Central memory CD4-positive, alpha-beta T cell (primary cell): Measurements from ENCODE around the gene CHRNA10.

Source experiments
- DNase-seq: peaks from one replicate; pipeline ENCODE4 v3.0.0; 2022
- total RNA-seq, 3 experiments: gene quantifications; one replicate each; lab custom pipeline; 2026; lab: John Stamatoyannopoulos, UW

The CHRNA10 gene
- total RNA-seq: 0.77 to 2.7 (median 2.3) reads per million in 3 experiments

GRCh38 chr11:3671334-3672254 is at the start of gene CHRNA10:
Gene CHRNA10, minus strand, starts transcription at chr11:3671384. Its CDS starts 72 bp downstream, at chr11:3671312.
- no peak for DNase-seq

GRCh38 chr11:3712274-3712673 is 41.1 kb upstream of the CHRNA10 start:
- no peak for DNase-seq

- no peak for DNase-seq
Observed at GRCh38 chr11:3710485-3711259, 39.5 kb upstream of the CHRNA10 start.

- no peak for DNase-seq
Observed at GRCh38 chr11:3709977-3710376, 38.8 kb upstream of the CHRNA10 start.

GRCh38 chr11:3707176-3707575 is 36.0 kb upstream of the CHRNA10 start:
- no peak for DNase-seq

- no peak for DNase-seq
Observed at GRCh38 chr11:3703383-3703782, 32.2 kb upstream of the CHRNA10 start.

- DNase-seq: no peak
Observed at GRCh38 chr11:3700910-3701309, 29.7 kb upstream of the CHRNA10 start.

GRCh38 chr11:3700410-3700809 is 29.2 kb upstream of the CHRNA10 start:
- no peak for DNase-seq

- no peak for DNase-seq
Observed at GRCh38 chr11:3686751-3687150, 15.6 kb upstream of the CHRNA10 start.

GRCh38 chr11:3685923-3686322 is 14.7 kb upstream of the CHRNA10 start:
- no peak for DNase-seq

GRCh38 chr11:3684819-3685172 is 13.6 kb upstream of the CHRNA10 start:
- no peak for DNase-seq

- DNase-seq: no peak
Observed at GRCh38 chr11:3684129-3684818, 13.1 kb upstream of the CHRNA10 start.

GRCh38 chr11:3683039-3683438 is 11.9 kb upstream of the CHRNA10 start:
- no peak for DNase-seq

- no peak for DNase-seq
Observed at GRCh38 chr11:3679077-3679476, 7.9 kb upstream of the CHRNA10 start.

GRCh38 chr11:3675971-3676370 is 4.8 kb upstream of the CHRNA10 start:
- no peak for DNase-seq

GRCh38 chr11:3674189-3674588 is 3.0 kb upstream of the CHRNA10 start:
- no peak for DNase-seq

GRCh38 chr11:3669742-3670183 is 1.4 kb downstream of the CHRNA10 start:
- no peak for DNase-seq

- no peak for DNase-seq
Observed at GRCh38 chr11:3669128-3669527, 2.1 kb downstream of the CHRNA10 start.

- no peak for DNase-seq
Observed at GRCh38 chr11:3667149-3668035, 3.8 kb downstream of the CHRNA10 start.

GRCh38 chr11:3666023-3666530 is 5.1 kb downstream of the CHRNA10 start:
- DNase-seq: no peak

- DNase-seq: no peak
Observed at GRCh38 chr11:3665336-3666022, 5.7 kb downstream of the CHRNA10 start.
